ENCODE measurements around the gene TMEM101.
"Not testable (repeated sequence)": the region's sequence is repeated elsewhere in the genome, so short reads cannot be mapped to it uniquely, and the experiment has no call there.

Gene TMEM101

DNA sequence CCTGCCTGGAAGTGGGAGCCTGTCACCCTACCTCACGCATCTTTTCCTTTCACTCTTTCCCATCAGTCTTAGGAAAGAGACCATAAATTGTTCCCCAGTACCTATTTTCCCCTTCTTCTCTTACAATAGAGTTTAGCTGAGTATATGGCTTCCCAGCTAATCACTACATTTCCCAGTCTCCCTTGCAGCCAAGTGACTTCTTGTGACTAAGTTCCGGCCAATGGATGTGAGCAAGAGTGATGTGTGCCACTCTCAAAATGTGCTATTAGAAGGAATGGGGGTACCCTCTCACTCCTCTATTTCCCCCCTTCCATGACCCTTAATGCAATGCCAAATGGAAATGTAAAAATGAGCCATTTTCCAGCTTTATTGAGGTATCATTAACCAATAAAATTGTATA is 52.8 kb downstream of the TMEM101 start:
- DNase-seq (ENCODE audit: low read depth in 2 of 2) = no peak
- H3K4me3 ChIP-seq (replicated peaks in 1 of 2; ENCODE audit: low read depth in 2 of 2, low read length in 2 of 2) = no peak overlapping the region
- TF ChIP-seq, protein P1, sequence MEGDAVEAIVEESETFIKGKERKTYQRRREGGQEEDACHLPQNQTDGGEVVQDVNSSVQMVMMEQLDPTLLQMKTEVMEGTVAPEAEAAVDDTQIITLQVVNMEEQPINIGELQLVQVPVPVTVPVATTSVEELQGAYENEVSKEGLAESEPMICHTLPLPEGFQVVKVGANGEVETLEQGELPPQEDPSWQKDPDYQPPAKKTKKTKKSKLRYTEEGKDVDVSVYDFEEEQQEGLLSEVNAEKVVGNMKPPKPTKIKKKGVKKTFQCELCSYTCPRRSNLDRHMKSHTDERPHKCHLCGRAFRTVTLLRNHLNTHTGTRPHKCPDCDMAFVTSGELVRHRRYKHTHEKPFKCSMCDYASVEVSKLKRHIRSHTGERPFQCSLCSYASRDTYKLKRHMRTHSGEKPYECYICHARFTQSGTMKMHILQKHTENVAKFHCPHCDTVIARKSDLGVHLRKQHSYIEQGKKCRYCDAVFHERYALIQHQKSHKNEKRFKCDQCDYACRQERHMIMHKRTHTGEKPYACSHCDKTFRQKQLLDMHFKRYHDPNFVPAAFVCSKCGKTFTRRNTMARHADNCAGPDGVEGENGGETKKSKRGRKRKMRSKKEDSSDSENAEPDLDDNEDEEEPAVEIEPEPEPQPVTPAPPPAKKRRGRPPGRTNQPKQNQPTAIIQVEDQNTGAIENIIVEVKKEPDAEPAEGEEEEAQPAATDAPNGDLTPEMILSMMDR (IDR thresholded peaks at IDR 0.05; ENCODE audit: low read depth, low read length) = no peak

DNA sequence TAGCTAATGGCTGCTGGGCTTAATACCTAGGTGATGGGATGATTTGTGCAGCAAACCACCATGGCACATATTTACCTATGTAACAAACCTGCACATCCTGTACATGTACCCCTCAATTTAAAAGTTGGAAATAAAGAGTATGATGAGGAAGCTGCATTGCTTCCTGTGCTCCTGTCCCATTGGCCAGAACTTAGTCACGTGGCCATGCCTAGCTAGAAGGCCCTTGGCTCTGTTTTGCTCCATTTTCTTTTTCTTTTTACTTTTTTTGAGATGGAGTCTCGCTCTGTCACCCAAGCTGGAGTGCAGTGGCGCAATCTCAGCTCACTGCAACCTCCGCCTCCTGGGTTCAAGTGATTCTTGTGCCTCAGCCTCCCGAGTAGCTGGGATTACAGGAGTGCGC is 53.5 kb downstream of the TMEM101 start:
- H3K4me3 ChIP-seq (replicated peaks in 1 of 2; ENCODE audit: low read depth in 2 of 2, low read length in 2 of 2); DNase-seq (ENCODE audit: low read depth in 2 of 2): not testable (repeated sequence)
